Measurements from ENCODE around the gene MLX.
"Not testable (repeated sequence)": the region's sequence is repeated elsewhere in the genome, so short reads cannot be mapped to it uniquely, and the experiment has no call there.

The MLX gene

GRCh38 chr17:42617956-42618431, 51.1 kb downstream of the MLX start:
- H3K4me3 ChIP-seq (ENCODE audit: low read depth, low read length), result no peak overlapping the region

- H3K4me3 ChIP-seq (ENCODE audit: low read depth, low read length), result no peak overlapping the region
Observed at GRCh38 chr17:42618442-42619150, 51.7 kb downstream of the MLX start.

- not testable (repeated sequence) for H3K4me3 ChIP-seq (ENCODE audit: low read depth, low read length)
Observed at GRCh38 chr17:42621987-42622386, 55.1 kb downstream of the MLX start.

Data from iPS-11a (cell line).